Stimulated activated naive CD4-positive, alpha-beta T cell (primary cell): ENCODE data around the gene RARRES2.

Experiments used
- DNase-seq, 6 experiments: peaks; one replicate each; lab custom pipeline; 2025; lab: John Stamatoyannopoulos, UW

RARRES2 gene

DNA sequence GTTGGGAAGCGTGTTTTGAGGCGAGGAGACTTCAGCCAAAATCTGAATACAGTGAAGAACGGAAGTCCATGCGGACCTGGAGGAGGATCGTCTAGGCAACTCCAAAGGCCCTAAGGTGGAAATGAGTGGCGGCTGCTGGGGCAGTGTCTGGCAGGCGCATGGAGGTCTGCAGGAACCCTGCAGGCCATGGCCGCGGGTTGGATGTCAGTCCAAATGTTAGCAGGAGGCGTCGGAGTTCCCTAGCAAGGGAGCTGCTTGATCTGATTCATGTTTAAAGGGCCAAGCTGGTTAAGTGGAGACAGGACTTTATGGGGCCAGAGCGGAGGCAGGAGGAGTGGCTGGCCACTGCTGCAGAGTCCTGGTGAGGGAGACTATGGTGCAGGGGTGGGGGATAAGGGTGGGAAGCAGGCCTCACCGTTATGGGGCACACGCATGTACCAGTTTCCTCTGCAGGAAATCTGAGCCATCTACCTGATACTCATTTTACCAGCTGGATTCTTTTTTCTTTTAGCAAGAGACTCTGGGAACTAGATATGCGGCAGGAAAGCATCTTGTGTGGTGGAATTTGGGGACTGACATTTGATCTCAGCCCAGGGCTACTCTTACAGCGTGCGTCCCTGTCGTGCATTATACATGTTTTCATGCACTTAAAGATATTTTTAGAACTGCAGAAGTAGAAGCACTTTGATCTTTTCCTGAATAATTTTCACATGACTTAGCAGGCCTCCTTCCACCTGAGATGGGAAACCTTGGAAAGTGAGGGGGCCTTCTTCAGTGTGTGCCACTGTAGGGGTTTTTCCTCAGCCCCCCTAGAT, 20.6 kb upstream of the RARRES2 start:
- DNase-seq: no peak

DNA sequence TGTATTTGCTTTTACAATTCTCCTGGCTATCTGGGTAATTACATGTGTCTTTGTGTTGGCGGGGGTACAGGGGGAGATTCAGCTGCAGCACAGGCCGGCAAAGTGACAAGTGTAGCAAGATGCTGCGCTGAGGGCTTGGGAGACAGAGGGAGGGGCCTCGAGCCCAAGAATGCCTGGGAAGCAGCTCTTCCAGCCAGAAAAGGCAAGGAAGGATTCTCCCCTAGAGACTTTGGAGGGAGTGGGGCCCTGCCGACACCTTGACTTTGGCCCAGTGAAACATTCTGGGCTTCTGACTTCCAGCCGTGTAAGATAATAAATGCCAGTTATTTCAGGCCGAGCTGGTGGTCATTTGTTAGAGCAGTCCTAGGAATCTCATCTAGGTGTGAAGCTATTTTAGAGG, 20.0 kb upstream of the RARRES2 start:
- no peak for DNase-seq

DNA sequence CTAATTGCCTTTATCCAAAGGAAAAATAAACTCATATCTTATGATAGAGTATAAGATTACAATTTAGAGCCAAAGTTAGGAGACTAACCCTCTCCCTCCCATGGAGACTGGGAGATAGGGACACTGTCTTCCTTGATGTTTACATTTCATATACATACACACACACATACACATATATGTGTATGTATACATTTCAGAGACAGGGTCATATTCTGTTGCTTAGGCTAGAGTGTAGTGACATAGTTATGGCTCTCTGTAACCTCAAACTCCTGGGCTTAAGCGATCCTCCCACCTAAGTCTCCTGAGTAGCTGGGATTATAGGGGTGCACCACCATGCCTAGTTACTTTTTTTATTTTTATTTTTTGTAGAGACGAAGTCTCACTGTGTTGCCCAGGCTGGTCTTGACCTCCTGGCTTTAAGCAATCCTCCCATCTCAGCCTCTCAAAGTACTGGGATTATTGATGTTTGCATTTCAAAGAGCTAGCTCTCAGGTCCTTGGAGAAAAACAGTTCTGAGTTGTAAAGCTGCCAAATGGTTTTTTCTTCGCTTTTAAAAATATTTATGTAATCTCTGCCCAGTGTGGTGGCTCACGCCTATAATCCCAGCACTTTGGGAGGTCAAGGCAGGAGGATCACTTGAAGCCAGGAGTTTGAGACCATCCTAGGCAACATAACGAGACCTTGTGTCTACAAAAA, 19.1 kb upstream of the RARRES2 start:
- DNase-seq: no peak

DNA sequence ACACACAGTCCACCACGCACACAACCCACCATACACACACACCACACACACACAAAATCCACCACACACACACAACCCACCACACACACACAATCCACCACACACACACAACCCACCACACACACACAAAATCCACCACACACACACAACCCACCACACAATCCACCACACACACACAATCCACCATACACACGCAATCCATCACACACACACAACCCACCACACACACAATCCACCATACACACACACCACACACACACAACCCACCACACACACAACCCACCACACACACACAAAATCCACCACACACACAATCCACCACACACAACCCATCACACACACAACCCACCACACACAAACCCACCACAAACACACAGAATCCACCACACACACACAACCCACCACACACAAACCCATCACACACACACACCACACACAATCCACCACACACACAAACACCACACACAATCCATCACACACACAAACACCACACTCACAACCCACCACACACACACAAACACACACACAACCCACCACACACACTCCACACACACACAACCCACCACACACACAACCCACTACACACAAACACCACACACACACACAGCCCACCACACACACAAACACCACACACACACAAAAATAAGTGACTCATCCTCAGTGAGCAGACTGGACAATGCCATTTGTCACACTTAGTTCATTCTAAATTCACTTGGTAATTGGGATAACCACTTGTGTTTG, 18.4 kb upstream of the RARRES2 start:
- DNase-seq: no peak

DNA sequence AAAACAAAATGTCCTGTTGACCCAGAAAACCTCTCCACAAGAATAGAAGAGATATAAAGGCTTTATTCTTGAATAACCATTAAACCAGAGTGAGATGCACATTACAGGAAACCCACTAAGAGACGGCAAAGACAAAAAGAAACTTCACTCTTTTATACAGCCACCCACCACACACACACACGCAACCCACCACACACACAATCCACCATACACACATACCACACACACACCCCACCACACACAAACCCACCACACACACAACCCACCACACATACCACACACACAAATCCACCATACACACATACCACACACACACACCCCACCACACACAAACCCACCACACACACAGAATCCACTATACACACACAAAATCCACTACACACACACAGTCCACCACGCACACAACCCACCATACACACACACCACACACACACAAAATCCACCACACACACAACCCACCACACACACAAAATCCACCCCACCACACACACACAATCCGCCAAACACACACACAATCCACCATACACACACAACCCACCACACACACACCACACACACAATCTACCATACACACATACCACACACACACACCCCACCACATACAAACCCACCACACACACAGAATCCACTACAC, 17.7 kb upstream of the RARRES2 start:
- no peak for DNase-seq

DNA sequence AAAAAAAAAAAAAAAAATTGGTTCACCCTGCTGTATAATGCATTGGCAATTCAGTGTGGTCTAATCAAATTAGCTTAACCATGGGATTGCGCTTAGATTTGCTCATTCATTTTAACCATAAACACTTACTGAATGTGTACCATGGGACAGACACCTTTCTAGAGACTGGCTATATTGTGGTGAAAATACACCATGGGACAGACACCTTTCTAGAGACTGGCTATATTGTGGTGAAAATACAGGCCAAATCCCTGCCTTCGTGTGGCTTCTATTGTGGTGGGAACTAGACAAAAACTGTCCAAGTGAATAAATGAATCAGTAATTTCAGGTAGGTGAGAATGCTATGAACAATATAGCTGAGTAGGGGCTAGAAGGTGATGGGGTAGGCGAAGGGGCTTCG, 17.0 kb upstream of the RARRES2 start:
- DNase-seq: no peak

DNA sequence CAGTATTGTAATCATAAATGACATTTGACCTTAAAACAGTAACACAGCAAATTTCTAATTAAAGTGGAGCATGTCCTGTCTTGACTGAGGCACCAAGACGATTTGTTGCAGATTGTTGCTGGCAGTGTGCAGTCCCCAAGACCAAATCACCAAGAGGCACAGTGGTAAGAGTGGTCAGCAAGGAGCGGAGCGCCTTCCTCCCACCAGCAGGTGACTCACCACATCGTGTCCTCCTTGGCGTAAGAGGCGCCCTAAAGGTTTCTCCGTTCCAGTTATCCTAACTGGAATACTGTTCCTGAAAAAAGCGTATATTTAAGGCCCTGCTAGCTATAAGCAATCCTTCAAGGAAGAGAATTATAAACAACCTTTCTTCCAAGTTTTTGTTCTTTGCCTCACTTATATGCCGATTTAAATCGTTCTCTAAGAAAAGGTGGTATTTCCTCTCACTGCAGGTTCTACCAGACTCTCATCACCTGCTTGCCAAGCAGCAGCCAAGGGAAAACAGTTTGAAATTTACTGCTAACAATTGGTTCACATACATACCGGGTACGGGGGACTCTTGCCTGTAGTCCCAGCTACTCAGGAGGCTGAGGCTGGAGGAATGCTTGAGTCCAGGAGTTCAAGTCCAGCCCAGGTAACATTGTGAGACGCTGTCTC, 16.5 kb upstream of the RARRES2 start:
- no peak for DNase-seq

DNA sequence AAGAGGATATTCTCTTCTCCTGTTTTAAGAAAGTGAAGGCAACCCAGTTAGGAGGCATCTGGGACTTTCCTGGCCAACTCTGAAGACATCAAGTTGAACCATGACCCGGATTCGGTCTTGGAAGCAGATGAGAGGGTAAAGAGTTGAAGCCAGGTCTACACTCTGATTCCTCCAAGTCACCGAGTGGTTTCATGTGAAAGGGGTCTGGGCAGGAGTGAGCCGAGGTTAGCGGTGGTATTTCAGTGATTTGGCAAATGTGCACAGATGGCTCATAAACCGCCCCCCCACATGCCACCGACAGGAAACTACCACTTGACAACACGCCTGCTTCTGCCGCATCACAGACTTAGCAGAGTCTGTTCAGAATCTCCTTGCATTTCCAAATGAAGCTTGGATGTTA, 15.8 kb upstream of the RARRES2 start:
- peak; percentile 53 to 77 (median 64) for DNase-seq

DNA sequence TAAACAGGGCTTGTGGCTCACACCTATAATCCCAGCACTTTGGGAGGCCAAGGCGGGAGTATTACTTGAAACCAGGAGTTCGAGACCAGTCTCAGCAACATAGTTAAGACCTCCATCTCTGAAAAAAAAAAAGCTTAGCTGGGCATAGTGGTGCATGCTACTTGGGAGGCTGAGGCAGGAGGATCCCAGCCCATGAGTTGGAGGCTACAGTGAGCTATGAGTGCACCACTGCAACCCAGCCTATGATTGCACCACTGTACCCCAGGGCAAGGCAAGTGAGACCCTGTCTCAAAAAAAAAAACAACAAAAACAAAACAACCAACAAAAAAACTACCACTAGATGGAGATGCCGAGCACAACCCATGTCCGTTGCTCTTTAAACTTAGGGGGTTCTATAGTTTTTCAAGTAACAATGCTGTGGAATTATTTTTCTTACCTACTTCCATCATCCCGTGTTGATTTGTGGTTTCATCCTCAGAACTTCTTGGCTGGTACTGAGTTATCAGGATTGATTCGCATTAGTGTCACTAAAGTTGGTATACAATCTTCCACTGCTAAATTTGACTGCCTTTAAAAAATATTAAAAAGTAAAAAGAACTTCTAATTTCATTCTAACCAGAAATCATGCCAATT, 15.0 kb upstream of the RARRES2 start:
- DNase-seq: peak in 3 of 6 experiments; percentile 10 to 59 (median 57)

DNA sequence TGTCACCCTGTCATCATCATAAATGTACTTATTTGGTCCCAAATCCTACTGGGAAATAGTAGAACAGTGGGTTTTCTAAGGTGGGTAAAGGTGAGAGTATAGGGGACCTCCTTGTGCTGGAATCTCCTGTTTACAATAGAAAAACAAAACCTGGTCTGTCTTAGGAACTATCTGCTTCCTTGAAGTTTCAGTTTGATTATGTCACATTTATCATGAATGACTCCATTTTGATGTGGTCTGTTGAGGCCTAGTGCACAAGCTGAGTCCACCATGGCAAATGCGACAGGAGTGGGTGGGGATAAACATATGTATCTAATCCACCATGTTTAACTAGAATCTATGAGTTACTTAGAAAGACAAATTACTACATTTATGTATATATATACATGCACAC, 14.2 kb upstream of the RARRES2 start:
- DNase-seq: no peak

DNA sequence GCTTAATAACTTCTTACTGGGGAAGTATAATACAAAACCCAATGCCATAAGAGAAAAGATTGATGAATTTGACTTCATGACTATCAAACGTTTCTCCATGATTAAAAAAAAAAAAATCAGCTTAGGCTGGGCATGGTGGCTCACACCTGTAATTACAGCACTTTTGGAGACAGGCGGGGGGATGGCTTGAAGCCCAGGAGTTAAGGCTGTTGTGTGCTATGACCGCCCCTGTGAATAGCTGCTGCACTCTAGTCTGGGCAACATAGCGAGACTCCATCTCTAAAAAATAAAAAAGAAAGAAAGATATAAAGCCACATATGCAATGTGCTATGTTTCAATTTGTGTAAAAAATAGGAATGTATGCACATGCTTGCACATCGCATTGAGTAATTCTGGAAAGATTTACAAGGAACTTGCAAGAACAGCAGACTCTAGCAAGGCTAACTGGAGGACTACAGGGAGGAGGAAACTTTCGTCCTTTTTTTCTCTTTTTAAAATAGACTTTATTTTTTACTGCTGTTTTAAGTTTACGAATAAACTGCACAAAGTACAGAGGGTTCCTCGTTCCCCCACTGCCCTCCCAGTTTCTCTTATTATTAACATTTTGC, 10.3 kb upstream of the RARRES2 start:
- DNase-seq: no peak

DNA sequence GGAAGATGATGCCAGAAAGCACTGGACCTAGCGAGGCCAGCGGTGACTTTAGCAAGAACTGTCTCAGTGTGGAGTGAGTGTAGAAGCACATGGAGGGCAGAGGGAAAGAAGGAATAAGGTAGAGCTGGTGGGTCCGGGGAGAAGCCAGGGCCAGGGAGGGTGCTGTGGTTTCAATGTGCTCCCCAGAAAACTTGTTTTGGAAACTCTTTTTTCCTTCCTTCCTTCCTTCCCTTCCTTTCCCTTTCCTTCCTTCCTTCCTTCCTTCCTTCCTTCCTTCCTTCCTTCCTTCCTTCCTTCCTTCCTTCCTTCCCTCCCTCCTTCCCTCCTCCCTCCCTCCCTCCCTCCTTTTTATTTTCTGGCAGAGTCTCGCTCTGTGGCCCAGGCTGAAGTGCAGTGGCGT, 5.5 kb upstream of the RARRES2 start:
- DNase-seq: no peak

DNA sequence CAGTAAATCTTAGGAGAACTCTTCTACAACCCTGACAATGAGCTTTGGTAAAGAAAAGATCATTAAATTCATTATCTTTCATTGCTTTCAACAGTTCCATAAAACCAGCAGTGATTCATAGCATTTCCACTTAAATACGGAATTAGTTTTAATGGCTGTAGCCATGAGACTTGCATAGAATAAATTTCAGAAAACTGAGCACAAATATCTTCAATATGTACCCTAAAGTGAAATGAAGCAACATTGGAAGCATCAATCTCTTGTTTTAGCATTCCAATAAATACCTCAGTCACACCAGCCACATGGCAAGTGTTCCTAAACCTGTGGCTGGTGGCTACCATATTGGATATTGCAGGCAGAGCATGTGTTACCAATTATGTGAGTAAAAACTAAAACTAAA, 3.6 kb upstream of the RARRES2 start:
- no peak for DNase-seq

DNA sequence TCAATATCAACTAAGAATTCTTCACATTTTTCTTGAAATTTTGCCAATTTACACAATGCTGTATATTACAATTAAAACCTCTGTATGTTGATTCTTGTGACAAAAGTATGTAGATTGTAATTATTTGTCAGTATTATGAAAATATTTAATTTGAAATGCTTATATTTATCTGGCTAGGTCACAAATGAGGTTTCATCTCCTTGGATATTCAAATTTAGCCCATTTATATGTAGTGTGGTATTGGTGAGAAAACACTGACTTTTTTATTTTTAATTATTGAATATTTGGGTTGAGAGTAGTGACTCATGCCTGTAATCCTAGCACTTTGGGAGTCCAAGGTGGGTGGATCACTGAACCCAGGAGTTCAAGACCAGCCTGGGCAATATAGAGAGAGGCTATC, 2.9 kb upstream of the RARRES2 start:
- no peak for DNase-seq

DNA sequence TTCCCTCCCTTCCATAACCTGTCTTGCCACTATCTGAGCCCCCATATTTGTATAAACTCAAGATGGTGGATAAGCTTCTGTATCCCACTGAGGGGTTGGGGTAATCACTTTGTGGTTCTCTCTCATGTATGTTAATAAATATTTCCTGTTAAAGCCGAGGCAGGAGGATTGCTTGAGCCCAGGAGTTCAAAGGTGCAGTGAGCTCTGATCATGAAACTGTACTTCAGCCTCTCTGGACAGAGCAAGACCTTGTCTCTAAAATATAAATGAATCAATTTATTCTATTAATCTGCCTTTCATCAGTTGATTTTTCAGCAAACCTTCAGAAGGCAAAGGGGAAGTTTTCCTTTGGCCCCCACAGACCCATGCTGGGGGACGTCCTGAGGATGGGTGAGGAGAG, 1.8 kb upstream of the RARRES2 start:
- DNase-seq: no peak

DNA sequence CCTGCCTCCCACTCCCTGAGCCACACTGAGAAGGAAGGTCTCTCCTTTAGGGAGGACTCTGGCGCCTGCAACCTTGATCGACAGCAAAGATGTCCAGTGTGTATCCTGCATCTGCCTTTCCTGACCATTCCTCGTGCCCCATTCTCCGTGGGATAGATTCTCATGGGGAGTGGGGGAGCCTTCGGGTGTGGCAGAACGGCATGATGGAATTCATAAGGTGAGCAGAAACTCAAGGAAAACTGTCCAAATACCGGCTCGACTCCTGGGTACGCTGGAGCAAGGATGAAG, 636 bp upstream of the RARRES2 start:
- no peak for DNase-seq

DNA sequence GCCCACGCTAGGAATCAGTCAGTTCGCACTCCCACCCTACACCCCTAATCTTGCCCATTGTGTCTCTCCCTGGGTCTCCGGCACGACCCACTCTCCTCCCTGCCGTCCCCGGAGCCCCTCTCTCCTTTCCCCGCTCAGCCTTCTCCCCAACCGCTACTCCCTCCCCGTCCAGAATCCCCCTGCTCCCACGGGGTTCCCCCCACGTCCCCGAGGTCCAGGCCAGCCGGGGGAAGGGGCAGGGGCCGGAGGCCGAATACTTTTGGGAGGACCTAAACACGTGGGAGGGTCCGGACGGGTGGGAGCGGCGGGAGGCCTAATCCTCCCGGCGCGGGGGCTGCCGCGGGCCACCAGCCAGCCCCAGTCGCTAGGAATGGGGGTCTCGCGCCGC, 560 bp downstream of the RARRES2 start:
- DNase-seq: no peak

DNA sequence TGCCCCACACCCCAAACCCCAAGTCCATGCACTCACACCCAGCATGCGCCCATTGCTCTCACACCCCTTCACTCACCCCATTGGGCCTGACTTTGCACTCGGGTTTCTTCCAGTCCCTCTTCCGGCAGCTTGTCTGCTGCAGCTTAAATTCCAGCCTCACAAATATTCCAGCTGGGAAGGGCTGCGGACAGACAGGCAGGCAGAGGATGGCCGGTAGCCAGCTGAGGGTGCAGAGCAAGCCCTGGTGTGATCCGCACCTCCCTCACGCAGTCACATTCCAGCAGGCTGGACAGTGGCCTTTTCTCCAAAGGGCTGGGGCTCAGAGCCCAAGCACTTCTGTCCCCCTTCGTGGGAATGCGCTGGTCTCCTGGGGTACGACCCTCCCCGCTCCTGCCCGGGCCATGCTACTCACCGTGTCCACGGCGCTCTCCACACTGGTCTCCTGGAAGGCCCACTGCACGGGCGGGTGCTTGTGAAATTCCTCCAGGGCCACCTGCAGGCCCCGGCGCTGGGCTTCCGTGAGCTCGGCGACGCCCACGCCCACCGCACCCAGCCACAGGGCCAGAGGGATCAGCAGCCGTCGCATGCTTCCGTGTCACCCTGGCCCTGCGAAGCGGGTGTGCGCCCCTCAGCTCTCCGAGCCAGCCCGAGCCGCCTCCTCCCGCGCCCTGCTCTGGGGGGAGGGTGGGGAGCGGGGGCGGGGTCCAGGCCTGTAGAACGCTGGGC, 1.2 kb downstream of the RARRES2 start:
- DNase-seq: peak in 1 of 6 experiments; percentile 4

DNA sequence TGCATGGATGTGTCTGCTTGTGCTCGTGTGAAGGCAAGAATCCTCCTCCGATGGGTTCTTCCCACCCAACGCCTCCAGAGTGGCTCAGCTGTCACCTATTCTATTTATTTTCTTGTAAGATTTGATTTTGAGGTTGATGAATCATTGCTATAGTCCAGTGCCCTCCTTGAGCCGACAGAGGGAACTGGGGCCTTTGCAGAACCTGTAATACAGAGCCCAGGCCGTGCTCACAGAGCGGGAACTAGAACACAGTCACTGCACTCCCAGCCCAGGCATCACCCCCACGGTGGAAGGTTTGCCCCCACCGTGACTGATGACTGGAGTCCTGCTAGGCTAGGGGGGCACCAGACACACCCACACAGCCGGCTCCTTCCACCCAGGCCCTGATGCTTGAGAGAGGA, 2.0 kb downstream of the RARRES2 start:
- DNase-seq: no peak

DNA sequence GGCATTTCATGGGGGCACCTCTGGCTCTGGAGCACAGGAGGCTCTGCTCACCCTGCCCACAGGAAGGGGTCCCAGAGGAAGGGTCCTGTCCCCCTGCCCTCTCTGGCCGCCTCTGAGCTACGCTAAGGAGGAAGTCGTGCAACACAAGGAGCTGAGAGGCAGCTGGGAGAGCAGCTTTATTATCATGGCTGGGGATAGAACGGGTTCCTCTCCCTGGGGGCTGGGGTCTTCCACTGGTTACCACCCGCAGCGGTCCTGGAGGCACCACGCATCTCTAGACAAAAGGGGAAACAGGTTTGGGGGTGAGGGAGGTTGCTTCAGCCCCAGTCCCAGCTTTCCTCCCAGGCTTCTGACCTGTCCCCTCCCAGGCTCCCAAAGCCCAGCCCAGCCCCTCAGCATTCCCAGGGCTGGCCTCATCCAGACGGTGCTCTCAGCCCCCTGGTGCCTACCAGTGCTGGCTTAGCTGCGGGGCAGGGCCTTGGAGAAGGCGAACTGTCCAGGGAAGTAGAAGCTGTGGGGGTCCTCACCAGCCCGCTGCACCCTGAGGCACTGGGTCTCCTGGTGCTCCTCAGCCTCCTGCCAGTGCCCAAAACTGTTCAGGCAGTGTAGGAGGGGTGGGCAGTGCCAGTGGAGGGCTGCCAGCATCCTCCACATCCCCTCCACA, 3.1 kb downstream of the RARRES2 start:
- DNase-seq: no peak
